ENCODE results near the gene BCOR. TPM values are rescaled to one million over a fixed set of nuclear protein-coding genes. Genes with fewer than 3 reads are reported as not detected.

Gene BCOR
- total and polyA plus RNA-seq, 2 of the 4 experiments (the other 2 are of a cell fraction): 7.5 to 9.0 TPM

- in situ Hi-C loops (cut with MboI; ENCODE audit: low sequenced_read_pairs): no loop called here
- POLR2A ChIA-PET (ENCODE audit: unreplicated experiment): interaction anchor here (0.6 kb wide), 1 partner anchor 27 kb away, joined by 19 read pairs; no protein-coding TSS in a partner anchor
- WGBS, 2 experiments (ENCODE audit: extremely low coverage in 2 of 2, insufficient read length in 1 of 2): 73% methylated on average over 5 of the region's 6 CpGs; no CpG with 5 or more reads in 1 of the 2 experiments
Measured at GRCh38 chrX:40142417-40142816, 44.7 kb upstream of the BCOR start.

More at GRCh38 chrX:40142417-40142816, 44.7 kb upstream of the BCOR start:
- no peak overlapping the region for H2AK5ac ChIP-seq (ENCODE audit: low read depth, low read length)
- ATAC-seq (ENCODE audit: low read depth): no peak
- intact Hi-C loops (cut with micrococcal nuclease): loop anchor here (5.0 kb wide), 1 partner anchor 35 kb away; no protein-coding TSS in a partner anchor
- H4K91ac ChIP-seq (ENCODE audit: insufficient read depth, low read depth, low read length): no peak overlapping the region
- no peaks in the 10 kb centered on the region for H3K36me3 ChIP-seq (ENCODE audit: control insufficient read depth, insufficient read depth, low read length)
- no peak overlapping the region for H3K27ac ChIP-seq (ENCODE audit: insufficient read depth, low read length)
- H3K23ac ChIP-seq (ENCODE audit: low read depth, low read length): no peak overlapping the region
- no peak overlapping the region for H3K56ac ChIP-seq (ENCODE audit: extremely low read depth, insufficient read depth, low read length)
- H3K4me1 ChIP-seq (ENCODE audit: control insufficient read depth, insufficient read depth, low read length): peaks cover 3% of the 10 kb centered on the region; the same call in 1 of the 2 replicates
- TF ChIP-seq RCOR1 (IDR thresholded peaks at IDR 0.05; ENCODE audit: insufficient replicate concordance, low read length) (no peak), MAZ (IDR thresholded peaks at IDR 0.05; ENCODE audit: borderline replicate concordance, low read depth, low read length) (no peak), MAFK (IDR thresholded peaks at IDR 0.05; ENCODE audit: low read depth, low read length) (no peak), BHLHE40 (IDR thresholded peaks at IDR 0.05; ENCODE audit: low read depth, low read length) (no peak), CEBPB (IDR thresholded peaks at IDR 0.05; ENCODE audit: low read depth, low read length) (no peak), CTCF (conservative IDR thresholded peaks at IDR 0.05; ENCODE audit: low read depth, low read length) (no peak), CHD1 (IDR thresholded peaks at IDR 0.05; ENCODE audit: low read depth, low read length) (no peak), RFX5 (IDR thresholded peaks at IDR 0.05; ENCODE audit: low read depth, low read length) (no peak), MXI1 (IDR thresholded peaks at IDR 0.05; ENCODE audit: borderline replicate concordance, low read depth, low read length) (no peak), USF2 (IDR thresholded peaks at IDR 0.05; ENCODE audit: low read depth, low read length) (no peak), NFE2L2 (IDR thresholded peaks at IDR 0.05; ENCODE audit: low read depth, low read length) (no peak), ELK1 (IDR thresholded peaks at IDR 0.05; ENCODE audit: borderline replicate concordance, low read depth, low read length) (no peak), FOS (IDR thresholded peaks at IDR 0.05; ENCODE audit: low read depth, low read length) (no peak)
- DNase-seq: no peak
- H3K9me3 ChIP-seq (ENCODE audit: control insufficient read depth, insufficient read depth, low read length): no peaks in the 10 kb centered on the region; the same call in 1 of the 2 replicates
- no peaks in the 10 kb centered on the region for H3K79me1 ChIP-seq (ENCODE audit: low read depth in 1 of 2, low read length in 2 of 2)
- no peak overlapping the region for H3K4me3 ChIP-seq (ENCODE audit: insufficient read depth, low read depth, low read length)
- no peak overlapping the region for H2BK20ac ChIP-seq (ENCODE audit: low read depth, low read length)
- no TSS peak for BruUV-seq (replicated peaks)
- no peak overlapping the region for H4K5ac ChIP-seq (ENCODE audit: low read depth, low read length)
- no peak overlapping the region for H4K8ac ChIP-seq (ENCODE audit: low read depth in 2 of 2, low read length in 2 of 2)
- no peak overlapping the region for H2BK120ac ChIP-seq (ENCODE audit: low read depth, low read length)
- no peak overlapping the region for H2BK5ac ChIP-seq (ENCODE audit: low read depth, low read length, poor library complexity, severe bottlenecking)
- CTCF ChIA-PET: no interaction called here
- no peak overlapping the region for H3K4ac ChIP-seq (ENCODE audit: low read depth, low read length)
- no peak overlapping the region for H3K18ac ChIP-seq (ENCODE audit: low read depth, low read length)
- no peak overlapping the region for H2AFZ ChIP-seq (replicated peaks; ENCODE audit: low read length, poor library complexity)
- no peak overlapping the region for H3K14ac ChIP-seq (replicated peaks; ENCODE audit: low read depth, low read length)
- dilution Hi-C loops (cut with HindIII; ENCODE audit: low sequenced_read_pairs, unreplicated experiment): no loop called here
- H2AK9ac ChIP-seq (replicated peaks; ENCODE audit: low read depth, low read length, poor library complexity): no peak overlapping the region
- H3K27me3 ChIP-seq (ENCODE audit: control insufficient read depth, insufficient read depth, low read length): peaks cover 17% of the 10 kb centered on the region
- no peaks in the 10 kb centered on the region for H4K20me1 ChIP-seq (ENCODE audit: insufficient read depth, low read length)
- no peak overlapping the region for H3K4me2 ChIP-seq (ENCODE audit: low read depth, low read length)
- no peaks in the 10 kb centered on the region for H3K9me1 ChIP-seq (ENCODE audit: insufficient read depth, low read length)
- no peak overlapping the region for H3K9ac ChIP-seq (ENCODE audit: low read depth, low read length)
- H2BK15ac ChIP-seq (ENCODE audit: low read depth, low read length): no peak overlapping the region
